ENCODE data around the gene SLC25A45.

SLC25A45 gene

GRCh38 chr11:65377777-65378176 is 4.7 kb downstream of the SLC25A45 start:
- Histone ChIP-seq H3K36me3 (ENCODE audit: control insufficient read depth, insufficient read depth, low read length) (no peaks in the 10 kb centered on the region), H3K27ac (no peak overlapping the region), H3K27me3 (ENCODE audit: control insufficient read depth, insufficient read depth, low read length) (no peaks in the 10 kb centered on the region), H3K4me3 (ENCODE audit: low read depth, low read length) (no peak overlapping the region), H2AFZ (no peak overlapping the region), H3K9ac (no peak overlapping the region), H3K9me3 (ENCODE audit: control insufficient read depth, low read length) (no peaks in the 10 kb centered on the region), H3K4me1 (peaks cover 3% of the 10 kb centered on the region), H3K4me2 (ENCODE audit: low read length) (no peak overlapping the region), H3K79me2 (peaks cover 2% of the 10 kb centered on the region)
- TF ChIP-seq, protein P1, sequence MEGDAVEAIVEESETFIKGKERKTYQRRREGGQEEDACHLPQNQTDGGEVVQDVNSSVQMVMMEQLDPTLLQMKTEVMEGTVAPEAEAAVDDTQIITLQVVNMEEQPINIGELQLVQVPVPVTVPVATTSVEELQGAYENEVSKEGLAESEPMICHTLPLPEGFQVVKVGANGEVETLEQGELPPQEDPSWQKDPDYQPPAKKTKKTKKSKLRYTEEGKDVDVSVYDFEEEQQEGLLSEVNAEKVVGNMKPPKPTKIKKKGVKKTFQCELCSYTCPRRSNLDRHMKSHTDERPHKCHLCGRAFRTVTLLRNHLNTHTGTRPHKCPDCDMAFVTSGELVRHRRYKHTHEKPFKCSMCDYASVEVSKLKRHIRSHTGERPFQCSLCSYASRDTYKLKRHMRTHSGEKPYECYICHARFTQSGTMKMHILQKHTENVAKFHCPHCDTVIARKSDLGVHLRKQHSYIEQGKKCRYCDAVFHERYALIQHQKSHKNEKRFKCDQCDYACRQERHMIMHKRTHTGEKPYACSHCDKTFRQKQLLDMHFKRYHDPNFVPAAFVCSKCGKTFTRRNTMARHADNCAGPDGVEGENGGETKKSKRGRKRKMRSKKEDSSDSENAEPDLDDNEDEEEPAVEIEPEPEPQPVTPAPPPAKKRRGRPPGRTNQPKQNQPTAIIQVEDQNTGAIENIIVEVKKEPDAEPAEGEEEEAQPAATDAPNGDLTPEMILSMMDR (IDR thresholded peaks at IDR 0.05), result no peak

- no peak overlapping the region for H2AFZ ChIP-seq
- no peak overlapping the region for H3K27ac ChIP-seq
- H3K4me1 ChIP-seq, result peaks cover 3% of the 10 kb centered on the region
- TF ChIP-seq, protein P1 (IDR thresholded peaks at IDR 0.05), result no peak
- H3K27me3 ChIP-seq (ENCODE audit: control insufficient read depth, insufficient read depth, low read length), result no peaks in the 10 kb centered on the region
- H3K9me3 ChIP-seq (ENCODE audit: control insufficient read depth, low read length), result no peaks in the 10 kb centered on the region
- peaks cover 2% of the 10 kb centered on the region for H3K79me2 ChIP-seq
- no peak overlapping the region for H3K9ac ChIP-seq
- H3K4me3 ChIP-seq (ENCODE audit: low read depth, low read length), result no peak overlapping the region
- no peaks in the 10 kb centered on the region for H3K36me3 ChIP-seq (ENCODE audit: control insufficient read depth, insufficient read depth, low read length)
- no peak overlapping the region for H3K4me2 ChIP-seq (ENCODE audit: low read length)
These were observed 5.4 kb downstream of the SLC25A45 start for GRCh38 chr11:65377036-65377435.

- Histone ChIP-seq H3K4me3 (ENCODE audit: low read depth, low read length) (no peak overlapping the region), H3K79me2 (peaks cover 2% of the 10 kb centered on the region), H3K9me3 (ENCODE audit: control insufficient read depth, low read length) (no peaks in the 10 kb centered on the region), H3K4me1 (peaks cover 3% of the 10 kb centered on the region), H3K36me3 (ENCODE audit: control insufficient read depth, insufficient read depth, low read length) (no peaks in the 10 kb centered on the region), H2AFZ (no peak overlapping the region), H3K4me2 (ENCODE audit: low read length) (no peak overlapping the region), H3K27ac (no peak overlapping the region), H3K9ac (no peak overlapping the region), H3K27me3 (ENCODE audit: control insufficient read depth, insufficient read depth, low read length) (no peaks in the 10 kb centered on the region)
- TF ChIP-seq, protein P1 (IDR thresholded peaks at IDR 0.05), result no peak
These were observed 6.2 kb downstream of the SLC25A45 start for GRCh38 chr11:65376138-65376713.

DNA sequence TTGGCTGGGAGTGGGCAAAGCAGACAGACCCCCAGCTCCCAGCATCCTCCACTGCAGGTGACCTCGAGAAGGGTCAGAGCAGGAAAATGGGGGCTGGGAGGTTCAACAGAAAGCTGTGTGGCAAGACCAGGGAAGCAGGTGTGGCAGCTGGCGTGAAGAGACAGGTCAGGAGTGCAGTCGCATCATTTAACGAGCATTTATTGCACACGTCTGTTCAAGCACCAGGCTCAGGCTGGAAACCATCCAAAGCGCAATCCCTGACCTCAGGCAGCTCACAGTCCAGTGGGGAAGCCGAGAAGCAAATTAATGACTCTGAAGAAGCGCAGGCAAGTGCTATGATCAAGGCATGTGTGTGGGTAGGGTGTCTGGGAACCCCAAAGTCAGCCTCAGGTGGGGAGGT is 7.4 kb downstream of the SLC25A45 start:
- Histone ChIP-seq H3K9me3 (ENCODE audit: control insufficient read depth, low read length) (no peaks in the 10 kb centered on the region), H3K4me3 (ENCODE audit: low read depth, low read length) (no peak overlapping the region), H3K9ac (no peak overlapping the region), H3K27ac (no peak overlapping the region), H3K79me2 (peaks cover 2% of the 10 kb centered on the region), H3K4me2 (ENCODE audit: low read length) (no peak overlapping the region), H3K27me3 (ENCODE audit: control insufficient read depth, insufficient read depth, low read length) (no peaks in the 10 kb centered on the region), H3K36me3 (ENCODE audit: control insufficient read depth, insufficient read depth, low read length) (no peaks in the 10 kb centered on the region), H2AFZ (no peak overlapping the region), H3K4me1 (no peaks in the 10 kb centered on the region)
- TF ChIP-seq, protein P1 (IDR thresholded peaks at IDR 0.05), result no peak
